Measurements from ENCODE around the gene ASIP. TPM values are rescaled to one million over a fixed set of nuclear protein-coding genes. Genes with fewer than 3 reads are reported as not detected.

Gene ASIP
- total and polyA plus RNA-seq, 2 of the 13 experiments (the other 11 are each of a cell fraction or from before 2014, with no cell fraction given), result not detected

GRCh38 chr20:34316196-34316814 is 75.1 kb downstream of the ASIP start:
- FAIRE-seq (no peak), DNase-seq (ENCODE audit: low spot score) (no peak), ATAC-seq (no peak)
- in situ Hi-C loops (cut with HindIII; ENCODE audit: extremely low pct_ligation_motif_present, low pct_unique_long_range_greater_than_20kb), result no loop called here
- TF ChIP-seq FOSL2 (CRISPR knock-in tag; IDR thresholded peaks at IDR 0.05) (peak; percentile 85), ZNF274 (CRISPR knock-in tag; IDR thresholded peaks at IDR 0.05) (0 out of 2 replicates have a peak, but pooled peaks have one; percentile 43), ZSCAN25 (CRISPR knock-in tag; IDR thresholded peaks at IDR 0.05) (0 out of 2 replicates have a peak, but pooled peaks have one; percentile 37), ZNF451 (CRISPR knock-in tag; IDR thresholded peaks at IDR 0.05) (no peak), ZNF10 (CRISPR knock-in tag; IDR thresholded peaks at IDR 0.05; ENCODE audit: borderline replicate concordance, low read depth) (no peak), ETV5 (CRISPR knock-in tag; IDR thresholded peaks at IDR 0.05; ENCODE audit: borderline replicate concordance) (peak; percentile 79; the same call in 1 of the 2 replicates), CREM (IDR thresholded peaks at IDR 0.05) (no peak), CREM (CRISPR knock-in tag; IDR thresholded peaks at IDR 0.05) (no peak)
- H3K4me2 ChIP-seq (ENCODE audit: low read depth, low read length), result no peak overlapping the region
- POLR2A ChIA-PET, result interaction anchor here (1.1 to 1.4 kb wide), 2 partner anchors 19 to 47 kb away, joined by 3 to 4 read pairs; partner anchors contain the start of gene ITCH
- 74% methylated on average over 6 of the region's 6 CpGs for WGBS (ENCODE audit: low lambda C conversion rate)
- H3K4me3 ChIP-seq (replicated peaks in 1 of 3; ENCODE audit: insufficient read depth in 1 of 3, low read depth in 2 of 3, low read length in 3 of 3), result no peak overlapping the region
- H3K36me3 ChIP-seq (replicated peaks in 1 of 2; ENCODE audit: control insufficient read depth in 1 of 2, insufficient read depth in 2 of 2, low read length in 2 of 2), result no peaks in the 10 kb centered on the region
- no peaks in the 10 kb centered on the region for H3K27me3 ChIP-seq (ENCODE audit: control insufficient read depth in 1 of 2, insufficient read depth in 2 of 2, low read length in 2 of 2)
- peaks cover 81% of the 10 kb centered on the region for H3K4me1 ChIP-seq (ENCODE audit: insufficient read depth, low read length)
- no peaks in the 10 kb centered on the region for H3K79me2 ChIP-seq (ENCODE audit: insufficient read depth, low read length)
- CTCF ChIA-PET (ENCODE audit: low intra/inter-chr PET ratio, low total read pairs), result no interaction called here
- H3K9ac ChIP-seq (ENCODE audit: insufficient read depth, low read depth, low read length), result no peak overlapping the region
- intact Hi-C loops (cut with micrococcal nuclease; ENCODE audit: unreplicated experiment), result no loop called here
- BruUV-seq (replicated peaks), result no TSS peak
- no peaks in the 10 kb centered on the region for H3K9me3 ChIP-seq (ENCODE audit: low read length)
- H4K20me1 ChIP-seq (ENCODE audit: insufficient read depth, low read length), result no peaks in the 10 kb centered on the region
- H2AFZ ChIP-seq (ENCODE audit: low read length), result no peak overlapping the region
- H3K27ac ChIP-seq (ENCODE audit: extremely low read length, insufficient read depth, low read length), result no peak overlapping the region

Other genes with a start within 250 kb of the ASIP start
- 186 and 213 TPM in 2 replicates for gene RALY, start 247.5 kb upstream of the ASIP start, total RNA-seq (2016; rRNA removed; fragmentation: Illumina TruSeq; extraction: Trizol)
- gene RALY, start 247.5 kb upstream of the ASIP start, polyA plus RNA-seq (2011; rRNA removed), result 178 and 179 TPM in 2 replicates
- gene EIF2S2, start 129.2 kb upstream of the ASIP start, total RNA-seq (2016; rRNA removed; fragmentation: Illumina TruSeq; extraction: Trizol), result 213 and 316 TPM in 2 replicates
- gene EIF2S2, start 129.2 kb upstream of the ASIP start, polyA plus RNA-seq (2011; rRNA removed), result 102 and 126 TPM in 2 replicates
- gene AHCY, start 61.9 kb downstream of the ASIP start, total RNA-seq (2016; rRNA removed; fragmentation: Illumina TruSeq; extraction: Trizol), result 407 and 447 TPM in 2 replicates
- gene AHCY, start 61.9 kb downstream of the ASIP start, polyA plus RNA-seq (2011; rRNA removed), result 419 and 492 TPM in 2 replicates
- 112 and 162 TPM in 2 replicates for gene ITCH, start 121.8 kb downstream of the ASIP start, total RNA-seq (2016; rRNA removed; fragmentation: Illumina TruSeq; extraction: Trizol)
- 17.4 and 20.5 TPM in 2 replicates for gene ITCH, start 121.8 kb downstream of the ASIP start, polyA plus RNA-seq (2011; rRNA removed)

All from HepG2 (cell line).